Immature natural killer cell (primary cell): ENCODE measurements around the gene RUNX1. TPM values are rescaled to one million over a fixed set of nuclear protein-coding genes. Genes with fewer than 3 reads are reported as not detected.
A peak's percentile ranks its signal among the peaks of the same experiment; 100 is the strongest.

Experiments
- DNase-seq, 3 donors: peaks; one replicate each; pipeline ENCODE4 v3.0.0; 2022; ENCODE audit warnings: mixed read lengths in 1 of 3
- H3K27ac Mint-ChIP-seq, 6 donors: one replicate each; pipeline ENCODE4 v1.8.0; 2020; ENCODE audit warnings: mixed read lengths in 6 of 6, mild to moderate bottlenecking in 5 of 6, inconsistent platforms in 4 of 6, moderate library complexity in 3 of 6
- H3K27me3 Mint-ChIP-seq, 3 donors: one replicate each; pipeline ENCODE4 v1.8.0; 2020 to 2021; ENCODE audit warnings: low read depth in 3 of 3, mild to moderate bottlenecking in 3 of 3, mixed read lengths in 3 of 3, moderate library complexity in 3 of 3, inconsistent platforms in 1 of 3
- H3K36me3 Mint-ChIP-seq, 3 donors: one replicate each; pipeline ENCODE4 v1.8.0; 2020; ENCODE audit warnings: mixed read lengths in 3 of 3, inconsistent platforms in 2 of 3, mild to moderate bottlenecking in 2 of 3
- H3K4me1 Mint-ChIP-seq, 2 donors: one replicate each; pipeline ENCODE4 v1.8.0; 2020; ENCODE audit warnings: inconsistent platforms in 2 of 2, mild to moderate bottlenecking in 2 of 2, mixed read lengths in 2 of 2, moderate library complexity in 1 of 2
- H3K4me3 Mint-ChIP-seq, 5 donors: one replicate each; pipeline ENCODE4 v1.8.0; 2020; ENCODE audit warnings: mild to moderate bottlenecking in 5 of 5, mixed read lengths in 5 of 5, inconsistent platforms in 3 of 5, moderate library complexity in 3 of 5
- H3K9me3 Mint-ChIP-seq, 6 donors: one replicate each; pipeline ENCODE4 v1.8.0; 2020; ENCODE audit warnings: mild to moderate bottlenecking in 6 of 6, mixed read lengths in 6 of 6, inconsistent platforms in 4 of 6, moderate library complexity in 3 of 6
- polyA plus RNA-seq, 3 donors: library from polyadenylated mRNA; unstranded; fragments of 300-500 nt; fragmentation: Illumina TruSeq; gene quantifications; one replicate each; pipeline ENCODE4 v1.2.3, GENCODE V29; 2021

Gene RUNX1
- polyA plus RNA-seq, 3 donors from 2014 or later, result 6.2 to 25.2 (median 10.6) TPM

DNA sequence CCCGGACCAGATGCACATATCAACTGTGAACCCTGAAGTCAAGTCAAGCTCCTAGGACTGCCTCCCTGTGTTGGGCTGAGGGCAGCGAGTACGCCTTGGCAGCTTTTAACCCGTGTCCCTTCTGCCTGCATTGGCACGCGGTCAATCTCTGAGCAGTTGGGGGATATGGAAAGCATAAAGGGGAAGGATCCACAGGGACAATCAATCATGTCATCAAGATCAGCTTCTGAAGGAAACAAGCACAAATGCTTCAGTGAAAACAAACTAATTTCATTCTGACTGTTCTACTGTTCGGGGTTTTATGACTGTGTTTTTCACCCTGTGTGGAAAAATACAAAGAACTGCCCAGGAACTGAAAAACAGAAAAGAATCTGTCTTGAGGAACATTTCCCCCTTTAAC is 106.2 kb downstream of the RUNX1 start:
- Mint-ChIP-seq H3K27me3 (peaks cover 0 to 5% (median 0%) of the 10 kb centered on the region in 3 donors), H3K27ac (no peak overlapping the region), H3K9me3 (no peaks in the 10 kb centered on the region), H3K36me3 (peaks cover 0 to 7% (median 0%) of the 10 kb centered on the region in 3 donors), H3K4me3 (no peak overlapping the region), H3K4me1 (peaks cover 58 to 87% of the 10 kb centered on the region in 2 donors)
- no peak for DNase-seq

DNA sequence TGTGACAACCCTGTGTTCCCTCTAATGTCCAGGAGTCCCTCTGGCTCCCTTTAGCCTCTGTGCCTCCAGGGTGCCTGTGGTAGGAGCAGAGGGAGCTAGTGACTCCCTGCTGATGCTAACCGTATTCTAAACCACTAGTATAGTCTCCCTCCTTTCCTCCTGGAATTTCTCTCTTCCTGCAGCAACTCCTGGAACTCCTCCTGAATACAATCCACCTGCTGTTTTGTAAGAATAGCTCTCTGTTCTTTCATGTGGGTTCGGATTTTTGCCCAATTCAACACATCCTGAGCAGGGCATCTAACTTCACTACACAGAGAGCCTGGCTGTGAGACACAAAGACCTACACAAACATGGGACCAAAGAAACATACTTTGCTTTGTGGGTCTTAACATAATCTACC is 107.9 kb downstream of the RUNX1 start:
- Mint-ChIP-seq H3K36me3 (peaks cover 0 to 6% (median 0%) of the 10 kb centered on the region in 3 donors), H3K9me3 (no peaks in the 10 kb centered on the region), H3K4me3 (no peak overlapping the region), H3K4me1 (peaks cover 55 to 84% of the 10 kb centered on the region in 2 donors), H3K27ac (no peak overlapping the region), H3K27me3 (no peaks in the 10 kb centered on the region)
- DNase-seq, result no peak

DNA sequence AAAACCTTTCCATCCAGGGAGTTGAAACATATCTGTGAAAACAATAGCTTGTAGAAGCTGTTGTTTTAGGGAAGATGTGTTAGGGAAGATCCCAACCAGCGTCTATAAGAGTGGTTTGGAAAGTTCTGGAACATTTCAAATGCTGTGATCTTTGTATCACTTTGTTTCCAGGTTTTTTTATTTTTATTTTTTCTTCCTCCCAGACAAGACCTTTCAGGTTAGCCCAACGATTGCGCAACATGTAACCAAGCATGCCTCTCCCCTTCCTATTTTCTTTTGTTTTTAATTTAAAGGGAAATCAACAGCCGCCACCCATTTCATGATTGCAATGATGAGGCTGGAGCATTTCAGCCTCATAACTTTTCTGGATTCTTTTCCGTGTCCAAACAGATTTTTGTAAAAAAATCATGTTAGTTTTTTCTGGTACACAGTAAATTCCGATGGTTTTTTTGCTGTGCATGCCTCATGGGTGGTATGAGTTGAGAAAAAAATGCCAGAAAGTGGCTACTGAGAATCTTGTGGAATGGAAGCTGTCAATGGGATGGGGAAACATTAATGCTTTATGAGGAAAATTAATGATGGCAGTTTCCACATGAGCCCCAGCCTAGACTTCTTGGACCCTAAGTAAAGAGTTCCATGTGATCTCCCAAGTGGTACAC is 109.3 kb downstream of the RUNX1 start:
- H3K27me3 Mint-ChIP-seq, result no peaks in the 10 kb centered on the region
- no peaks in the 10 kb centered on the region for H3K9me3 Mint-ChIP-seq
- peaks cover 58 to 85% of the 10 kb centered on the region in 2 donors for H3K4me1 Mint-ChIP-seq
- peak overlapping the region in 1 of 6 donors; percentile 28 for H3K27ac Mint-ChIP-seq
- no peaks in the 10 kb centered on the region for H3K36me3 Mint-ChIP-seq
- no peak for DNase-seq
- no peak overlapping the region for H3K4me3 Mint-ChIP-seq

DNA sequence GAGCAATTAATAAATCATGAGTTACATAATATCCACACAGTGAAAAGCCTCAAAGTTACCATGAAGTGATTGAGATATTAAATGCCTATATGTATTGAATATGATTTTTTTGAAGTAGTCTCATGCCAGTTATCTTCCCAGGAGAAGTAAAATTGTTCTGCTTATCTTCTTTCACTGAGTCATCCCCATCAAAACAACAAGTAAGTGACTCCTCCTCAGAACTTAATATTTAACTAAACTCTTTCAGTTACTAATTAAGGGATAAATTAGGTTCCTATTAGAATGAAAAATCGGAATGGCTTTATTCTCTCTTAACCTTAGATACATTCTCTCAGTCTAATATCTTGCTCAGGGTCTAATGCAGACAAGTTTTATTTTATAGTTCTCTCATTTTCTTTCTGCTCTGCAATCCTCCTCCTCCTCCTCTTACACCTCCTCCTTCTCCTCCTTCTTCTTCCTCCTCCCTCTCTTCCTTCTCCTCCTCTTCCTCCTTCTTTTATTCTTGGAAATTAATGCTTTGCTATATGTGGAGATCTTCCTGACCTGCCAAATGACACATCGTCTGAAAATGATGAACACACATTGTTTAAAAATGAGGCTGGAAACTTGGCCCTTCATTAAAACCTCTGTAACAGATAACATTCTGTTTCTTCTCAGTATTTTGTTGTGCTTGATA is 110.9 kb downstream of the RUNX1 start:
- Mint-ChIP-seq H3K4me1 (peaks cover 67 to 89% of the 10 kb centered on the region in 2 donors), H3K27ac (peak overlapping the region; percentile 3 to 55 (median 14)), H3K27me3 (no peaks in the 10 kb centered on the region), H3K4me3 (no peak overlapping the region), H3K9me3 (no peaks in the 10 kb centered on the region), H3K36me3 (no peaks in the 10 kb centered on the region)
- DNase-seq, result no peak

DNA sequence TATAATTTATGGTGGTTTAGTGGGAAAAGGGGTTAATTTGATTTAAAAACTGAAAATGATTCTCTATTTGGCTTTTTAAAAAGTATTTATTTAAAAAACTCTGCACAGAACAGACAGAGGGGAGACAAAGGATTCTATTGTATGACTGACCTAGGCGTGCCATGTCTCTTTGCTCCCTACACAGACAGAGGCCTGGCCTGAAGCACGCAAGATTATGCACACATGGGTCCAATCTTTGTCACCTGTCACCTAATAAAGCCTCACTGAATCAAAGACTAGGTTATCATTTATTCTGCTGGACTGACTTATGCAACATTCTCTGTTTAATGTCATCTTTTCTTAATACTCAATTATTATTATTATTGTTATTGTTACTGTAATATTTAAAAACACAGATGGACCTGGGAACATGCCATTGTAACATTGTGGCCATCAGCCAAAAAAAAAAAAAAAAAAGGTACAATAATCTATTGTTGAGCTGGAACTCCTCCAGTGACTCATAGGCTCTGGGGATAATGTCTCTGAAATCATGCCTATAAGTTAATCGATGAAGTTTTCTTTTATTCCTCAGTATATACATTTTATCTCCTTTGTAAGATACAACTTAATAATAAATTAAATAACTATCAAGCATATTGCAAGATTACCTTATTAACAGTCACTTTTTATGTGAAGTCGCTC is 112.1 kb downstream of the RUNX1 start:
- Mint-ChIP-seq H3K27ac (peak overlapping the region; percentile 27 to 97 (median 94)), H3K4me3 (peak overlapping the region in 4 of 5 donors; percentile 60 to 90 (median 74)), H3K36me3 (no peaks in the 10 kb centered on the region), H3K4me1 (peaks cover 73 to 92% of the 10 kb centered on the region in 2 donors), H3K27me3 (no peaks in the 10 kb centered on the region), H3K9me3 (no peaks in the 10 kb centered on the region)
- no peak for DNase-seq

- Mint-ChIP-seq H3K27ac (peak overlapping the region; percentile 94 to 97 (median 96)), H3K4me3 (peak overlapping the region; percentile 42 to 90 (median 64)), H3K9me3 (no peaks in the 10 kb centered on the region), H3K36me3 (no peaks in the 10 kb centered on the region), H3K4me1 (peaks cover 77 to 97% of the 10 kb centered on the region in 2 donors), H3K27me3 (no peaks in the 10 kb centered on the region)
- DNase-seq, result peak in 1 of 3 donors; percentile 14
Measured at GRCh38 chr21:34936371-34936789, 112.7 kb downstream of the RUNX1 start.

- no peaks in the 10 kb centered on the region for H3K36me3 Mint-ChIP-seq
- peaks cover 74 to 95% of the 10 kb centered on the region in 2 donors for H3K4me1 Mint-ChIP-seq
- no peaks in the 10 kb centered on the region for H3K9me3 Mint-ChIP-seq
- H3K4me3 Mint-ChIP-seq, result peak overlapping the region; percentile 42 to 90 (median 64)
- H3K27me3 Mint-ChIP-seq, result no peaks in the 10 kb centered on the region
- DNase-seq, result no peak
- peak overlapping the region; percentile 94 to 97 (median 96) for H3K27ac Mint-ChIP-seq
Measured at GRCh38 chr21:34935898-34936297, 113.2 kb downstream of the RUNX1 start.

DNA sequence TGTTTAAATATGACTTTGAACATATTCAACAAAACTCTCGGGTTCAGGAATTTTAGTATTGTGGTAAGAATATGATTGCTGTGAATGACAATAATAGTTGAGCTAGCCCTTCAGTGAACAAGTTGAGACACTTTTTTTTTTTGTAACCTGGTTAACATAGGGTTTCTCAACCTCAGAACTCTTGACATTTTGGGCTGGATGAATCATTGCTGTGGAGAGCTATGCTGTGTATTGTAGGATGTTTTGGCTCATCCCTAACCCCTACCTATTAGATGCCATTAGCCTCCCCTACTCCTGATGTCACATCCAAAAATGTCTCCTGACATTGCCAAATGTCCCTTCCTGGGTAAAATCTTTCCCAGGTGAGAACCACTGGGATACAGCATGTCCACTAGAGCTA is 113.7 kb downstream of the RUNX1 start:
- no peaks in the 10 kb centered on the region for H3K27me3 Mint-ChIP-seq
- H3K36me3 Mint-ChIP-seq, result no peaks in the 10 kb centered on the region
- peak overlapping the region; percentile 42 to 90 (median 64) for H3K4me3 Mint-ChIP-seq
- H3K9me3 Mint-ChIP-seq, result no peaks in the 10 kb centered on the region
- DNase-seq, result peak; percentile 19 to 44 (median 19)
- H3K27ac Mint-ChIP-seq, result peak overlapping the region; percentile 94 to 97 (median 96)
- peaks cover 78 to 95% of the 10 kb centered on the region in 2 donors for H3K4me1 Mint-ChIP-seq

- no peak for DNase-seq
- Mint-ChIP-seq H3K4me3 (peak overlapping the region; percentile 81 to 90 (median 84)), H3K27me3 (no peaks in the 10 kb centered on the region), H3K27ac (peak overlapping the region; percentile 94 to 97 (median 96)), H3K36me3 (no peaks in the 10 kb centered on the region), H3K9me3 (no peaks in the 10 kb centered on the region), H3K4me1 (peaks cover 72 to 90% of the 10 kb centered on the region in 2 donors)
Measured at GRCh38 chr21:34934350-34934749, 114.8 kb downstream of the RUNX1 start.

DNA sequence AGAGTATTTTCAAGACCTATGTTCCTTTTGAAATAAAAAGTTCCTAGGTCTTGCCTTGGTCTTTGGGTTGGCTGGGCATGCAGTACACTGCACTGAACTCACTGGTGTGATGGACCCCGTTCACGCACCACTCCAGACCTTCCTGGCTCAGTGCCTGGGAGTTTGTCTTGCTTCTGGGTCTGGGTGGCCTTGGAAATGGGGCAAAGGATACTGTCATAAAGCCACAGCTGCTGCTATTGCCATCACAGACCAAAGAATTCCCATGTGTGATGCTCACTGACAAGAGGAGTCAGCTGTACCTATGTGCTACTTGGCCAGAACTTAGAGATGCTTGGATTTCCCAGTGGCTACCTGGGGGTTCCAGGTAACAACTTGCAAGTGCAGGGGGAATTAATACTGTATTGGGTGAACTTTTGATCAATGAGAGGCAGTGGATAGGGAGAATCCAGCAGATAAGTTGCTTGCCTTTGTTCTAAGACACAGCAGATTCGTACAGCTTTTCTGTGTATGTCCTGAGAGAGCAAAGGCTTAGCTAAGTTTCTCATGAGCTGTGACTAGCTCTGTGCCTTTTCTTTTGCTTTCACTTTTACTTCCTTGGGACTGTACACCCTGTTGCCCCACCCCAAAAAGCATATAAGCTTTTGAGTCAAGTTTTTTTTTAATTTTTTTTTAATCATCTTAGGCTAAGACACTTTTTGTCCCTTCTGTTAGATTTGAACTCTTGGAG is 115.3 kb downstream of the RUNX1 start:
- H3K4me3 Mint-ChIP-seq, result peak overlapping the region; percentile 81 to 90 (median 84)
- H3K9me3 Mint-ChIP-seq, result no peaks in the 10 kb centered on the region
- H3K36me3 Mint-ChIP-seq, result no peaks in the 10 kb centered on the region
- peak overlapping the region; percentile 94 to 97 (median 96) for H3K27ac Mint-ChIP-seq
- H3K27me3 Mint-ChIP-seq, result no peaks in the 10 kb centered on the region
- peaks cover 72 to 89% of the 10 kb centered on the region in 2 donors for H3K4me1 Mint-ChIP-seq
- DNase-seq, result peak; percentile 54 to 62 (median 56)

DNA sequence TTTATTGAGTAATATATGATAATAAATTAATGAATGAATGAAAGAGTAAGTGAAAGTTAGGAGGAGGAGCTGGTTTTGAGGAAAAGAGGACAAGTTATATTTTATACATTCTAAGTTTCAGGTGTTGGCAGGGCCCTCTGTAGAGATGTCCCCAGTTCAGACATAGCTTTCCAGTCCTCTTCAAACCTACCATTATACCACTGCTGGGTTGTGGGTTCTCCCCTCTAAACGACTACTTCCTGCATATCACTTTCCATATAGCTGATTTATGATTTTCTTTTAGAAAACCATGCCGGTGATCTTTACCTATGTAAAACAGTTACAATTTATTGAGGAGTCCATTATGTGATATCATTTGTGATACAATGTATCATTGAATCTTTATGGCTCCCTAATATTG is 116.9 kb downstream of the RUNX1 start:
- peak in 1 of 3 donors; percentile 20 for DNase-seq
- H3K4me3 Mint-ChIP-seq, result peak overlapping the region in 4 of 5 donors; percentile 19 to 90 (median 64)
- H3K36me3 Mint-ChIP-seq, result no peaks in the 10 kb centered on the region
- H3K9me3 Mint-ChIP-seq, result no peaks in the 10 kb centered on the region
- peaks cover 66 to 81% of the 10 kb centered on the region in 2 donors for H3K4me1 Mint-ChIP-seq
- no peaks in the 10 kb centered on the region for H3K27me3 Mint-ChIP-seq
- peak overlapping the region in 5 of 6 donors; percentile 94 to 97 (median 95) for H3K27ac Mint-ChIP-seq

DNA sequence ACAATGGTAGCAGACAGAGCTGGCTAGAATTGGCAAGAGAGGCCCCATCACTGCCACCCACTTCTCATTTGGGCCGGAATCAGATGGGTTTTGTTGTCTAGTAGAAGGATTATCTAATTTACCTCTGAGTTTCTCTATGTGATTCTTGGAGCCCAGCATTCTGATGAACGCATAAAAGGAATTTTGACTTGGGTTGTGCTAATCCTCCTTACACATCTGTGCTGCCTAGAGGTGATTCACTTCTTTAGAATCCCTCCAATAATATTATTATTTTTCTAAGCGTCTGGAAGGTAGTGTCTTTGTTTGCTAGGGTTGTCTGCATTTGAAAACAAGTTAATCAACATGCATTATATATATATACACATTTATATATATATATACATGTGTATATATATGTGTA is 118.1 kb downstream of the RUNX1 start:
- Mint-ChIP-seq H3K27me3 (no peaks in the 10 kb centered on the region), H3K4me3 (no peak overlapping the region), H3K27ac (peak overlapping the region in 2 of 6 donors; percentile 60 to 73), H3K4me1 (peaks cover 63 to 80% of the 10 kb centered on the region in 2 donors), H3K9me3 (no peaks in the 10 kb centered on the region), H3K36me3 (peaks cover 0 to 5% (median 3%) of the 10 kb centered on the region in 3 donors)
- DNase-seq, result no peak

- H3K27me3 Mint-ChIP-seq, result no peaks in the 10 kb centered on the region
- peaks cover 0 to 12% (median 3%) of the 10 kb centered on the region in 3 donors for H3K36me3 Mint-ChIP-seq
- peaks cover 0 to 1% (median 0%) of the 10 kb centered on the region in 6 donors for H3K9me3 Mint-ChIP-seq
- no peak for DNase-seq
- no peak overlapping the region for H3K27ac Mint-ChIP-seq
- no peak overlapping the region for H3K4me3 Mint-ChIP-seq
- peaks cover 59 to 80% of the 10 kb centered on the region in 2 donors for H3K4me1 Mint-ChIP-seq
Measured at GRCh38 chr21:34928637-34929036, 120.5 kb downstream of the RUNX1 start.
